NOMO-1 treated with dmso at 0.1 percent for 144 hours (cell line): ENCODE results near the gene IL3RA.
"Not testable (repeated sequence)": the region's sequence is repeated elsewhere in the genome, so short reads cannot be mapped to it uniquely, and the experiment has no call there.

Experiments
- DNase-seq: peaks from one replicate; lab custom pipeline; 2025; ENCODE audit not compliant: unreplicated experiment; lab: John Stamatoyannopoulos, UW

IL3RA gene

DNA sequence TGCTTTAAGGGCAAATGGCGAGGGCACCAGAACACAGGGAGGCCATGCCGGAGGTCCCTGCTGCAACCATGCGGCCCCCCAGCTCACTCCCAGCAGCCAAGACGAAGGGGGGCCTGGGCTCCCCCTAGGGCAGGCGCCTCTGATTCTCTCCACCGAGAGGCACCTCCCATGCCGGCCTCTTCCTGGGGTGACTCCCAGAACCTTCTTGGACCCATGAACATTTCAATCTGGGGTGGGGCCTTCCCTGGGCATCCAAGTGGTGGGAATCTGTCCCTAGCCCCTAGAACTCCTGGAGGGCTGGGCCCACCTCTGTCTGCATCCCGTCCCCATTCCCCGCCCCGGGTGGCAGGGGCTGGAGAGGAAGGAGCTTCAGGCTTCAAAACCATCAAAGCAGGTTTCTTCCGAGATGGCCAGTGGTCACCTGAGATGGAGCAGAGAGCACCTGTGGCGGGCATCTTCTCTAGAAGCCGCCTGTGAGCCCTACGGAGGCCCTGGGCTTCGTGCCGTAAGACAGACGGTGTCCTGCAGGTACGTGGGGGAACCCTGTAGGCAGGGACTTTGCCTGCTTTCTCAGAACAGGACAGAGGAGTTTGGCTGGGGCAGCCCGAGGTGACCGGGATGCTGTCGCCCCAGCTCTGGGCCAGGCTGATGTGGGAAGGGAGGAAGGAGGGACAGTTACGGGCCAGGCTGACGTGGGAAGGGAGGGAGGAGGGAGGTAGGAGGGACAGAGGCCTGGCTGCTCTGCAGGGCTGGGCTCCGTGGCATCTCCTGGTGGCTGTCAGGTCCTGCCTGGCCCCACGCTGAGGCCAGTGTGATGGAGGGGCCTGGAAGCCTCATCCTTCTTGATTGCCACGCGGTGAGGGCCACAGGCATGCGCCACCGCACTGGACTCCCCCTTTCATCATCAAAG lies 62.1 kb downstream of the IL3RA start:
- no peak for DNase-seq

DNA sequence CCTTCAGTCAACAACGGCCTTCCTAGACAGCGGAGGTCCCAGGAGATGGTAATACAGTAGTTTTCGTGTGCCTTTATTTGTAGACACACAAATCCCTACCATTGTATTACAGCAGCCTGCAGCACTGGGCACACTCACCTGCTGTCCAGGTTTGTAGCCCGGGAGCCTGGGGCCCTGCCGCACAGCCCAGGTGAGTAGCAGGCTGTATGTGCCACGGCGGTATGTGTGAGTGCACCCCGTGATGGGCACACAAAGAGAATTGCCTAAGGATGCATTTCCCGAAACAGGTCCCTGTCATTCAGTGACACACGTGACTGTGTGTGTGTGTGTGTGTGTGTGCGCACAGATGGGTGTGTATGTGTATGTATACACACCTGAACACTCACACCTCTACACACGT lies 63.5 kb downstream of the IL3RA start:
- DNase-seq, result no peak

DNA sequence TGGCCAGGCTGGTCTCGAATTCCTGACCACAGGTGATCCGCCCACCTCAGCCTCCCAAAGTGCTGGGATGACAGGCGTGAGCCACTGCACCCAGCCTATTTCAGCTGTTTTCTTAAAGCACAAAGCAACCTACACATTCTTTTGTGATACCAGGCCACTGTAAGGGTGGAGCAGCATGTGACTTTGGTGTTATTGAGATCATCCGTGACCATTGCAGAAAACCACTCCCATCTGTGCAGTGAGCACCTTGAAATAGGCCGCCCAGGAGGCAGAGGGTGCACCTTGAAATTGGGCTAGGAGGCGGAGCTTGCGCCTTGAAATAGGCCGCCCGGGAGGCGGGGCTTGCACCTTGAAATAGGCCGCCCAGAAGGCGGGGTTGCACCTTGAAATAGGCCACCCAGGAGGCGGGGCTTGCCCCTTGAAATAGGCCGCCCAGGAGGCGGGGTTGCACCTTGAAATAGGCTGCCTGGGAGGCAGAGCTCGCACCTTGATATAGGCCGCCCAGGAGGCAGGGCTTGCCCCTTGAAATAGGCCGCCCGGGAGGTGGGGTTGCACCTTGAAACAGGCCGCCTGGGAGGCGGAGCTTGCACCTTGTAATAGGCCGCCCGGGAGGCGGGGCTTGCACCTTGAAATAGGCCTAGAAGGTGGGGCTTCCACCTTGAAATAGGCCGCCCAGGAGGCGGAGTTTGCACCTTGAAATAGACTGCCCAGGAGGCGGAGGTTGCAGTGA lies 64.3 kb downstream of the IL3RA start:
- DNase-seq, result no peak

DNA sequence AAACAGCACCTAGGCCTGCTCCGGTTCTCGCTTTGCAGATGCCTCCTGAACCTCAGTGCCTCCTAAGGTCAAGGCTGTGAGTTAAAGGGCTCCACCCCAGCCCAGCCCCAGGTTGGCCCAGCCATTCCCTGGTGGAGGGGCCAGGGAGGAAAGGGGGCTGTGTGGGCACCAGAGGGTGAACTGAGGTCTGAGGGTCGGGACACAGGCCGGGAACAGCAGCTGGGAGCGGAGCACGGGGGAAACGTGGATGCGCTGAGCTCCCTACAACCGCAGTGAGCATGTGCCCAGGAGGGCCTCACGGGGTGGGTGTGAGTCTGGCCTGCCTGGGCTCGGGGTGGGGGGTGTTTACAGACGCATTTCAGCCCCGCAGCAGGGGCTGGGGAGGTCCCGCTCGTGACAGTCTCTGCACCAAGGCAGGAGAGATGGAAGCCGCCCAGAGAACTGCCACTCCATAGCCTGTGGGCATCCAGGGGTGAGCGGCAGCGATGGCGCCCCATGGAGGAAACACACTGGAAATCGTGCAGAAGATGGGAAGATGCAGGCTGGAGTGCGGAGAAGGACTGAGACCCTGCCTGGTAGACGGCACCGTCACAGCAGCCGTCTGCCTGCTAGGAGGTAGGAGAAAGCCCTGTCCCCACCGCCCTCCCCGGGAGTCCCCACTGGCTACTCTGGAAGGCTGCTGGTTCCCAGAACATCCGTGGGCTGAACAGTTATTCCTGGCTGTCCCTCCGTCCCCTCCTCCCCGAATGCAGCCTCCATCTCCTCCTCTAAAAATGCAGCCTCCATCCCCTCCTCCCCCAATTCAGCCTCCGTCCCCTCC lies 65.2 kb downstream of the IL3RA start:
- DNase-seq, result no peak

DNA sequence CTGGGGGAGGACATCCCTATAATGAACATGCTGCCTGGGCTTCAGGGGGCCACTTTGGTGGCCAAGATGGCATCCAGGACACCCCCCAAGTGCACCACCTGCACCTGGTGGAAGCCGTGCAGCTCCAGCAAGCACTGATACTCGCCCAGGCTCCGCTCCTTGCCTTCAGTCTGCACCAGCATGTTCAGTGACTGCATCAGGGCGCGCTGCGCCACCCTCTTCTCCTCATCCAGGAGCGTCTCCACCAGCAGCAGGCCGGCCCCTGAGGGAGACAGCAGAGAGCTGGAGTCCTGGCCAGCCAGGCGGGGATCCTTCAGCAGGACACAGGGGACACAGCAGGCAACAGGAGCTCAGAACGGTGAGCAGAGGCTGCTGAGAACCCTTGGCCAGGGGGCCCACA lies 66.6 kb downstream of the IL3RA start:
- no peak for DNase-seq

DNA sequence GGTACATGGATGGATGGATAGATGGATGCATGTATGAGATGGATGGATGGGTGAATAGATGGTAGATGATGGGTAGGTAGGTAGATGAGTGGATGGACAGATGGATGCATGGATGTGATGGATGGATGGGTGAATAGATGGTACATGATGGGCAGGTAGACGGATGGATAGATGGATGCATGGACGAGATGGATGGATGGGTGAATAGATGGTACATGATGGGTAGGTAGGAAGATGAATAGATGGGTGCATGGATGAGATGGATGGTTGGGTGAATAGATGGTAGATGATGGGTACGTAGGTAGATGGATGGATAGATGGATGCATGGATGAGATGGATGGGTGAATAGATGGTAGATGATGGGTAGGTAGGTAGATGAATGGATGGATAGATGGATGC lies 67.3 kb downstream of the IL3RA start:
- DNase-seq, result not testable (repeated sequence)

DNA sequence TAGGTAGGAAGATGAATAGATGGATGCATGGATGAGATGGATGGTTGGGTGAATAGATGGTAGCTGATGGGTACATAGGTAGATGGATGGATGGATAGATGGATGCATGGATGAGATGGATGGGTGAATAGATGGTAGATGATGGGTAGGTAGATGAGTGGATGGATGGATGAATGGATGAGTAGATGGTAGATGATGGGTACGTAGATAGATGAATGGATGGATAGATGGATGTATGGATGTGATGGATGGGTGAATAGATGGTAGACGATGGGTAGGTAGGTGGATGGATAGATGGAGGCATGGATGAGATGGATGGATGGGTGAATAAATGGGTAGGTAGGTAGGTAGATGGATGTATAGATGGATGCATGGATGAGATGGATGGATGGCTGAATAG lies 69.2 kb downstream of the IL3RA start:
- DNase-seq, result not testable (repeated sequence)

DNA sequence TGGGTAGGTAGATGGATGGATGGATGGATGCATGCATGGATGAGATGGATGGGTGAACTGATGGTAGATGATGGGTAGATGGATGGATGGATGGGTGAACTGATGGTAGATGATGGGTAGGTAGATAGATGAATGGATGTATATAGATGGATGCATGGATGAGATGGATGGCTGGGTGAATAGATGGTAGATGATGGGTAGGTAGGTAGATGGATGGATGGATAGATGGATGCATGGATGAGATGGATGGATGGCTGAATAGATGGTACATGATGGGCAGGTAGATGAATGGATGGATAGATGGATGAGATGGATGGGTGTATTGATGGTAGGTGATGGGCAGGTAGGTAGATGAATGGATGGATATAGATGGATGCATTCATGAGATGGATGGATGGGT lies 70.5 kb downstream of the IL3RA start:
- no peak for DNase-seq

DNA sequence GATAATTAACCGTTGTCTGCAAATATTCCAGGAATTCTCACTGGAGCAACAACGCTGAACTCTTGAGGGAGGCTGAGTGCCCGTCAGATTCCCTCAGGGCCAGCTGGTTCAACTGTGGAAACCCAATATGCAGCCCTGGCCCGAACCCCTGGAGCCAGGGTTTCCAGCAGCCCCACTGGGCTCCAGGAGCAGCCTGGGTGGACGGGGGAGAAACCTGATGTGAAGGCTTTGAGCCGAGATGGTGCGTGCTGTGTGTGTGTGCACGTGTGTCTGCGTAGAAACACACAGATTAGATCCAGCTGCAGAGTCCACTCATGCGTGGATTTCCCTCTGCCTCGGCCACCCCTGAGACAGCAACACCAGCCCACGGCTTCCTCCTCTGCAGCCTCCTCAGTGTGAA lies 74.7 kb downstream of the IL3RA start:
- DNase-seq, result no peak

DNA sequence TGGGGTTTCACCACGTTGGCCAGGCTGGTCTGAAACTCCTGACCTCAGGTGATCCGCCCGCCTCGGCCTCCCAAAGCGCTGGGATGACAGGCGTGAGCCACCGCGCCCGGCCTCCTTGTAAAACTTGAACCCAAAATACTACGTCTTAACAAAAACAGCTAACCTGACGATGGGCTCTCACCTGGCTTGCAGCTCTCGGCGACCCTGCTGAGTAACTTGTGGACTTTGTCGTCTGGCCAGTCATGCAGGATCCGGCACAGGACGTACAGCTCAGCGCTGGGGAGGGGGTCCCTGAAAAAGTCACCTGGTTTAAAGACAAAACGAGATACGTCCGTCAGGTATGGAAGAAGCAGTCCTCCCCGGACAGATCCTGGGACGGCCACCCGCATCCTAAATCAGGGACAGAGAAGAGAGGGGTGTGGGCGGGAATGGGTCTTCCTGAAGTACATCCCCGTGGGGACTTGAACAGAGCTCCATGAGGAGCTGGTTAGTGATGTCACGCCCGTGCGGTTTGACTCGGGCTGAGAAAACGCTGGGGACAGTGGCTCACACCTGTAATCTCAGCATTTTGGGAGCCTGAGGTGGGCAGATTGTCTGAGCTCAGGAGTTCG lies 76.1 kb downstream of the IL3RA start:
- DNase-seq, result no peak

DNA sequence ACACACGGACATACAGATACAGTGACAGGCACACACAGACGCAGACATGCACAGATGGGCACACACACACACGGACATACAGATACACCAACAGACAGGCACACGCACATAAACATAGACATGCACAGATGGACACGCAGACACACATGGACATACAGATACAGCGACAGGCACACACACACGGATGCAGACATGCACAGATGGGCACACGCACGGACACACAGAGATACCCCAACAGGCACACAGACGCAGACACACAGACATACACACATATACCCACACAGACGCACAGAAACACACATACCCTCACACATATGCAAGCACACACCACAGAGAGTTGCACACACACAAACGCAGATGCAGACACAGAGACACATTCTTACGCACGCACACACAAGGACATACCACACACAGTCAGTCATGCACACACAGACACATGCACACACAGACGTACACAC lies 79.8 kb downstream of the IL3RA start:
- DNase-seq, result no peak

DNA sequence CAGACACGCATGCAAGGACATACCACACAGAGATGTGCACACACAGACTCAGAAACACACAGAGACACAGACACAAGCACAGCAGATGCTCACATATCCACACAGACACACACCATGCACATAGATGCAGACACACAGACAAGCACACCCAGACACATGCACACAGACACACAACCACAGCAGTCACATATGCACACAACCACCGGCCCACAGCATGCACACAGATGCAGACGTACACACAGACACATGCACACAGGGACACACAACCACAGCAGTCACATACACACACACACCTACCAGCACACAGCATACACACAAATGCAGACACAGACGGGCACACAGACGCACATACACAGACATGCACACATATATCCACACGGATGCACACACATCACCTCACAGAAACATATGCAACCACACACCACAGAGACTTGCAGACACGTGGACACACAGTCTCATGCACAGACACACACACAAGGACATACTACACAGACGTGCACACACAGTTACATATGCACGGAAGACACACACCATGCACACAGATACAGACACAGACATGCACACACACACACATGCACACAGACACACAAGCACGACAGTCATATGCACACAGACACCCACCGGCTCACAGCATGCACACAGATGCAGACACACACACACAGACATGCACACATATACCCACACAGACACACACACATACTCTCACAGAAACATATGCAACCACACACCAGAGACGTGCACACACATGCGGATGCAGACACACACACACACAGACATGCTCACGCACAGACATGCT lies 80.6 kb downstream of the IL3RA start:
- no peak for DNase-seq

DNA sequence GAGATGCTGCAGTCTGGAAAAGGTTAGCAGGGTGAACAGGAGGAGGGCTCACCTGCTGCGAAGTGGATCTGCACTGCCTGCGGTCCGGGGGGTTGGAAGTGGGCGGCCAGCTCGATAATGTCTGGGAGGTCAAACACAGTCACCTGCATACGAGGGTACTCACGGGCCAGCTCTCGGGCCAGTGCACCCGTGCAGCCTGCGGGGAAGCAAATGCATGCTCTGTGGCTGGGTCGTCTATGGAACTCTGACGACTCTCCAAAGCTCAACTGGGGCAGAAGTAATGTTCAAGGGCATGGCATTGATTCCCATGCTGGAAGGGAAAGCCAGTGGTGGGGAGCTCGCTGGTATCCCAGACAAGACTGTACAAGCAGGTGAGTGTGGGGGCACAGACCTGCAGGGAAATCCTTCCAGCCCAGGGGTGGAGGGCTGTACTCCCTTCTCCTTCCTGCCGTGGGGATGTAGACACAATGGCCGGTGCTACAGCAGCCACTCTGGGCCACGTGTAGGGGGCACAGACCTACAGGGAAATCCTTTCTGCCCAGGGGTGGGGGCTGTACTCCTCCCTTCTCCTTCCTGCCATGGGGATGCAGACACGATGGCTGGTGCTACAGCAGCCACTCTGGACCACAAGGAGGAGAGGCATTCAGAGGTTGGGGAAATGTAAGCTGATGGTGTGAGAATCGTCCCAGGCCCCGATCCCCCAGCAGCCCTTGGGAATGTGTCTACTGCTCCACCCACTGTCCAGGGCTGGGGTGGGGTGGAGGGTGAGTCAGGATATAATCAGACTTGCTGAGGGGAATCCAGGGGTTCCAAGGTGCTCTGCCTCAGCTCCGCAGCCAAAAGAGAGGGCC lies 81.6 kb downstream of the IL3RA start:
- DNase-seq, result no peak

DNA sequence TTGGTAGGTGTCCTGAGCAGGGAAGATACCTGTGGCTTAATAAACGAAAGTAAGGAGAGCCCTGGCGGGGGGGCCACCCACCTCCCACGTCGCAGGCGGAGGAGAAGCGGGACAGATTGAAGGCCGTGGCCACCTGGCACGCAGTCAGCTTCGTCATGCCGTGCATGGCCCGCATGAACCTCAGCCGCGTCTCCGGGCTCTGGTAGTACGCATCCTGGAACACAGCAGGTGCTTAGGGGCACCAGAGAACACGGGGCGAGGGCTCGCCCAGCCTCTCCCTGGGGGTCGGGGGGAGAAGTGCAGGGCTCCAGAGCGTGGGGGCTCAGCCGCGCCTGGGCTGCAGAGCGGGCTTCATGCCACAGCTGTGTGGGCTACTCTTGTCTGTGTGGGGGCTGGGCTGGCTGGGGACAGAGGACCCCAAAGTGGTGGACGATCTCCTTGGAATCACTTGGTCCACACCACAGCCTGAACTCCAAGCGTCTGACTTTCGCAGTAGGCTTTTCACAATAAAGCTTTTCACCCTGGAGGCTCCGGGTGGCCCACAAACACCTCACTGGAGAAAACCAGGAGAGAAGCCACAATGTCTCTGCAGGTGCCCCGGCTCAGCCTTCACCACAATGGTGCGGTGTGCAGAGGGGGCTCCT lies 82.4 kb downstream of the IL3RA start:
- no peak for DNase-seq

DNA sequence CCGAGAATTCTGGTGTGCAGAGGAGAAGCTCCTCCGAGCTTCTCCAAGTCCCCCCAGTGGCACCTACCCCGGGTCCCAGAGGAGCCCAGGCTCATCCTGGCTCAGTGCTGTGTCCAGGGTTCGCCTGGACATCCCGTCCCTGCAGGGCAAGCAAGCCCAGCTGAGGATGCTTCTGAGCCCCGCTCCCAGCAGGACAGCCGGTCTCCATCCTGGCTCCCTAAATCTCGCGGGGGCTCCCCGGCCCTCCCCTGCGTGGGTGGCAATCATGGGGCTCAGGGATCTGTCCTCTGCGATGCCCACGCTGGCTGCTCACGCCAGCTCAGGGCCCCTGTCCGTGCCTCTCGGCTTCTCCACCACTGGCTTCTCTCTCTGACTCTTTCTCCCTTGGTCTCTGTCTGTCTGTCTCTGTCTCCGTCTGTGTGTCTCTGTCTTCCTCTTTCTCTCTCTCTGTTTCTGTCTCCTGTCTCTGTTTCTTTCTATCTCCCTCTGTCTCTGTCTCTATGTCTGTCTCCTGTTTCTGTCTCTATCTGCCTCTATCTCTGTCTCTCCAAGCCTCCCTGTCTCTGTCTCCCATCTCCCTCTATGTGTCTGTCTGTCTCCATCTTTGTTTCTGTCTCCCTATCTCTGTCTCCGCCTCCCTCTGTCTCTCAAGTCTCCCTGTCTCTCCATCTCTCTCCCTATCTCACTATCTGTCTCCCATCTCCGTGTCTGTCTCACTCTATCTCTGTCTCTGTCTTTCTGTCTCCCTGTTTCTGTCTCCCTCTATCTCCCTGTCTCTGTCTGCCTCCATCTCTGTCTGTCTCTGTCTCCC lies 83.2 kb downstream of the IL3RA start:
- no peak for DNase-seq

DNA sequence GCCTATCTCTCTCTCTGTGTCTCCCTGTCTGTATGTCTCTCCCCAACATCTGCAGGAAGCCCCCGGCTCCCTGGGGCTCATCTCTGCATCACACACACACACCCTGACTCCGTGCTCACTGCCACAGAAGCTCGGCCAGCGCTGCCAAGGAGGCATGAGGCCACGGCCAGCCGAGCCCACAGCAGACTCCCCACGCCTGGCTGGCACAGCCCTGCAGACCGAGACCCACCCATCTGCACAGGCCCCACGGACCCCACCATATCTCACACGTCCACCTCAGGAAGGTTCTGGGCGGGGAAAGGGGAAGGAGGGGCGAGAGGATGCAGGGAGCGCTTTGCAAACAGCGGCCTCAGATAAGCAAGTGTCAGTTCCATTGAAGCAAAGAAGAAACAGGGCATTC lies 83.8 kb downstream of the IL3RA start:
- DNase-seq, result no peak

DNA sequence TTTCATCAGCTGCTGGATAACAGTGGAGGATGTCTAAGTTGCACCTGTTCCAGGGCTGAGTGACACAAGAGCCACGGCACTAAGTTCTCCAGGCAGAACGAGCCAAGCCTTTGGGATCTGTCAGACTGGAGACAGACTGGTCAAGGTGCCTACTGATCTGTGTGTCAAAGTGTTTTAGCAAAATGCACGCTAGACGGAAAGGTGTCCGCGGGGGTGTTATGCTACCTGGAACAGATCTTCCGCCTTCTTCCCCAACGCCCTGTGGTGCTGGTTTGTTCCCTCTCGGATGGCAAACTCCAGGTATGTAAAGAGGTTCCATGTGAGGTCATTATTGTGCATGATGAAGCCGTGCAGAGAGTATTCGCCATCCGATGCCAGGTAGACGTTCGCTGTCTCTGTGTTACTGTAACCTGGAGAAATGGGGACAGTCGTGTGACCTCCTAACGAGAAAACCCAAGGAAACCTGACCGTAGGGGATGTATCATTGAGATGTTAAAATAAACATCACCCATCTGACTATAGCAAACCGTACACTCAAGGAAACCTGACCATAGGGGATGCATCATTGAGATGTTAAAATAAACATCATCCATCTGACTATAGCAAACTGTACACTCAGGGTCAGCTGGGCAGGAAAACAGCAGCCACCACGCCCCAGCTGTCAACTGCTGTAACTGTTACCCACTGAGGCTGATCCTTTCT lies 85.0 kb downstream of the IL3RA start:
- DNase-seq, result no peak

DNA sequence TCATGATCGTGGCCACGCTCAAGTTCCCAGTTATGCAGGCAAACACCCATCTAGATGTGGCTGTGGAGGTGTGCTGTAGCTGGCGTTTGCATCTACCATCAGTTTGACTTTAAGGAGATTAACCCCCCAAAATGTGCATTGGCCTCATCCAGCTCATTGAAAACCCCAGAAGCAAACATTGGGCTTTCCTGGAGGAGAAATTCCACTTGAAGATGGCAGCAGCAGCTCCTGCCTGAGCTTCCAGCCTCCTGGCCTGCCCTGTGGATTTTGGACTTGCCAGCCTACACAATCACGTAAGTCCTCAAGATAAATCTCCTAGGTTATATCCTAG lies 85.5 kb downstream of the IL3RA start:
- no peak for DNase-seq
